ENCODE data around the gene TUSC2.

- TF ChIP-seq CTCF (IDR thresholded peaks at IDR 0.05) = peak; percentile 58
- no peak for TF ChIP-seq ZFX (IDR thresholded peaks at IDR 0.05; ENCODE audit: borderline replicate concordance)
These were observed 29.0 kb downstream of the TUSC2 start, which contains the start of the genes HYAL3 and NAA80 for GRCh38 chr3:50298836-50299637.
